Esophagus squamous epithelium (tissue), 5 donors: ENCODE data around the gene IRF9. TPM values are rescaled to one million over a fixed set of nuclear protein-coding genes. Genes with fewer than 3 reads are reported as not detected.
A peak's percentile ranks its signal among the peaks of the same experiment; 100 is the strongest.

Source experiments
- DNase-seq: peaks from one replicate; lab custom pipeline; 2025; lab: John Stamatoyannopoulos, UW
- H3K27ac ChIP-seq, 4 donors: fragments of 200-600 bp; sonication (generic); one replicate each; pipeline ENCODE4 v1.5.1; 2016 to 2019; ENCODE audit warnings: mild to moderate bottlenecking in 1 of 4
- H3K27me3 ChIP-seq, 4 donors: fragments of 200-600 bp; sonication (generic); 1 replicate in 3 of 4; 2 replicates in 1 of 4; pipeline versions ENCODE4 v1.5.1 to v1.6.0; 2017 to 2021; ENCODE audit warnings: antibody characterized with exemption in 1 of 4
- H3K36me3 ChIP-seq, 3 donors: fragments of 200-600 bp; sonication (generic); one replicate each; pipeline ENCODE4 v1.5.1; 2016 to 2019
- H3K4me1 ChIP-seq, 3 donors: fragments of 200-600 bp; sonication (generic); one replicate each; pipeline ENCODE4 v1.5.1; 2017 to 2019
- H3K4me3 ChIP-seq, 4 donors: fragments of 200-600 bp; sonication (generic); 1 replicate in 3 of 4; 2 replicates in 1 of 4; pipeline ENCODE4 v1.5.1; 2016 to 2019; ENCODE audit warnings: mild to moderate bottlenecking in 2 of 4, moderate library complexity in 1 of 4
- H3K9me3 ChIP-seq, 3 donors: fragments of 200-600 bp; sonication (generic); one replicate each; pipeline ENCODE4 v1.5.1; 2016 to 2019
- CTCF ChIP-seq, 6 experiments: fragments of 450-650 bp in 4 of 6; fragments of 200-600 bp in 2 of 6; sonication (generic) in 2 of 6; IDR thresholded peaks; one replicate each; pipeline ENCODE4 v1.5.1; 2016 to 2019; ENCODE audit warnings: antibody characterized with exemption in 6 of 6, mild to moderate bottlenecking in 4 of 6, moderate library complexity in 4 of 6
- POLR2A ChIP-seq, 4 donors: fragments of 450-650 bp; IDR thresholded peaks; one replicate each; pipeline ENCODE4 v1.6.1; 2017; ENCODE audit warnings: antibody characterized with exemption in 4 of 4, mild to moderate bottlenecking in 4 of 4, moderate library complexity in 3 of 4
- WGBS, 2 donors: methylation state at CpG; one replicate each; pipeline ENCODE4 v1.1.5; 2018; 5-methylcytosine and 5-hydroxymethylcytosine counted together
- intact Hi-C: fragments of 100-400 bp; cut with DNase I; formaldehyde crosslinking; loops from one replicate; pipeline ENCODE4 v1.15.0; 2022
- total RNA-seq, 4 donors: library from RNA; depleted of rRNA; stranded (reverse); fragments of >200 nt; gene quantifications; one replicate each; pipeline ENCODE4 v1.1.0, GENCODE V29; 2016
- donor health status: DM: yes; HTN: yes; CAD: no.

Gene IRF9
- total RNA-seq, 4 donors from 2014 or later: 21.9 to 52.2 (median 45.9) TPM

GRCh38 chr14:24171422-24172260 is 10.6 kb downstream of the IRF9 start, which contains the start of gene REC8:
Gene REC8, plus strand, starts transcription at chr14:24172080. Its CDS starts 473 bp downstream, at chr14:24172553.
- H3K4me1 ChIP-seq: peaks cover 0 to 24% (median 5%) of the 10 kb centered on the region in 3 donors
- no peaks in the 10 kb centered on the region for H3K9me3 ChIP-seq
- 37 to 73% methylated on average over 4 to 20 of the region's 63 CpGs for WGBS, 2 donors
- H3K27ac ChIP-seq: peak within 1 kb of the TSS in 3 of 4 donors; percentile 30 to 69 (median 50)
- H3K4me3 ChIP-seq: peak within 1 kb of the TSS in 3 of 4 donors; percentile 27 to 42 (median 34)
- no peak for TF ChIP-seq CTCF (IDR thresholded peaks at IDR 0.05)
- TF ChIP-seq POLR2A (IDR thresholded peaks at IDR 0.05): no peak
- peaks cover 0 to 56% (median 5%) of the 10 kb centered on the region in 3 donors for H3K36me3 ChIP-seq
- H3K27me3 ChIP-seq: no peaks in the 10 kb centered on the region
- intact Hi-C loops: no loop called here
- no peak for DNase-seq

- 51 to 94% methylated on average over 7 to 9 of the region's 30 CpGs for WGBS, 2 donors
- H3K4me3 ChIP-seq: peak overlapping the region in 3 of 4 donors; percentile 27 to 42 (median 34)
- TF ChIP-seq CTCF (IDR thresholded peaks at IDR 0.05) (no peak), POLR2A (IDR thresholded peaks at IDR 0.05) (no peak)
- no peaks in the 10 kb centered on the region for H3K27me3 ChIP-seq
- H3K4me1 ChIP-seq: peaks cover 0 to 24% (median 5%) of the 10 kb centered on the region in 3 donors
- H3K9me3 ChIP-seq: no peaks in the 10 kb centered on the region
- no peak for DNase-seq
- intact Hi-C loops: no loop called here
- peak overlapping the region in 2 of 4 donors; percentile 50 to 69 for H3K27ac ChIP-seq
- H3K36me3 ChIP-seq: peaks cover 0 to 56% (median 6%) of the 10 kb centered on the region in 3 donors
Measured at GRCh38 chr14:24172261-24172860, 11.3 kb downstream of the IRF9 start.

- WGBS, 2 donors: 64 to 79% methylated on average over 6 to 9 of the region's 20 CpGs
- TF ChIP-seq CTCF (IDR thresholded peaks at IDR 0.05): no peak
- TF ChIP-seq POLR2A (IDR thresholded peaks at IDR 0.05): no peak
- Histone ChIP-seq H3K27ac (peak overlapping the region in 1 of 4 donors; percentile 69), H3K36me3 (peaks cover 0 to 56% (median 6%) of the 10 kb centered on the region in 3 donors), H3K9me3 (no peaks in the 10 kb centered on the region), H3K4me1 (peaks cover 0 to 24% (median 5%) of the 10 kb centered on the region in 3 donors), H3K4me3 (peak overlapping the region in 1 of 4 donors; percentile 34), H3K27me3 (no peaks in the 10 kb centered on the region)
- DNase-seq: no peak
- intact Hi-C loops: no loop called here
Measured at GRCh38 chr14:24172871-24173281, 11.8 kb downstream of the IRF9 start.

GRCh38 chr14:24176599-24176998 is 15.5 kb downstream of the IRF9 start:
- no peaks in the 10 kb centered on the region for H3K9me3 ChIP-seq
- H3K4me1 ChIP-seq: peaks cover 0 to 23% (median 12%) of the 10 kb centered on the region in 3 donors
- H3K4me3 ChIP-seq: no peak overlapping the region
- H3K27ac ChIP-seq: no peak overlapping the region
- no peak for DNase-seq
- 91 to 100% methylated on average over 1 to 5 of the region's 5 CpGs for WGBS, 2 donors
- TF ChIP-seq CTCF (IDR thresholded peaks at IDR 0.05): no peak
- TF ChIP-seq POLR2A (IDR thresholded peaks at IDR 0.05): no peak
- H3K36me3 ChIP-seq: peaks cover 11 to 65% (median 35%) of the 10 kb centered on the region in 3 donors
- no peaks in the 10 kb centered on the region for H3K27me3 ChIP-seq
- intact Hi-C loops: no loop called here
